ENCODE measurements around the gene COL6A3.

- no peak for TF ChIP-seq CTCF (conservative IDR thresholded peaks at IDR 0.05; ENCODE audit: low read length)
- TF ChIP-seq EZH2phosphoT487 (IDR thresholded peaks at IDR 0.05; ENCODE audit: borderline replicate concordance) = no peak
Observed at GRCh38 chr2:237434866-237435311, 20.9 kb upstream of the COL6A3 start.

Measured in Loucy (cell line).